Kidney (tissue), 14 donors: Measurements from ENCODE around the gene CABS1. TPM values are rescaled to one million over a fixed set of nuclear protein-coding genes. Genes with fewer than 3 reads are reported as not detected.

Experiments used
- DNase-seq, 5 donors: peaks; one replicate each; pipeline ENCODE4 v3.0.0-alpha.2; 2013 to 2020
- FAIRE-seq: peaks from 2 replicates; lab custom pipeline; 2012; peaks lifted over from hg19 to GRCh38; lab: Jason Lieb, UNC
- H3K27ac ChIP-seq, 2 donors: one replicate each; pipeline ENCODE4 v1.7.0; 2013; ENCODE audit warnings: low read depth in 2 of 2, low read length in 2 of 2, inconsistent platforms in 1 of 2
- H3K27me3 ChIP-seq: one replicate; pipeline ENCODE4 v1.7.1; 2013; ENCODE audit warnings: low read length, inconsistent platforms; ENCODE audit not compliant: control insufficient read depth, insufficient read depth
- H3K36me3 ChIP-seq, 3 donors: one replicate each; pipeline versions ENCODE4 v1.7.0 to v1.7.1; 2013; ENCODE audit warnings: low read length in 3 of 3, control low read depth in 1 of 3, inconsistent platforms in 1 of 3; ENCODE audit not compliant: insufficient read depth in 3 of 3, control insufficient read depth in 2 of 3
- H3K4me1 ChIP-seq, 3 donors: one replicate each; pipeline versions ENCODE4 v1.7.0 to v1.7.1; 2013; ENCODE audit warnings: low read length in 3 of 3, inconsistent platforms in 1 of 3, low read depth in 1 of 3; ENCODE audit not compliant: control insufficient read depth in 2 of 3, insufficient read depth in 2 of 3
- H3K4me3 ChIP-seq, 3 donors: one replicate each; pipeline versions ENCODE4 v1.7.0 to v1.8.1; 2013; ENCODE audit warnings: low read length in 3 of 3, control low read depth in 1 of 3, inconsistent platforms in 1 of 3
- H3K9ac ChIP-seq, 3 donors: one replicate each; pipeline versions ENCODE4 v1.7.0 to v1.7.1; 2013; ENCODE audit warnings: low read length in 3 of 3, control low read depth in 1 of 3, inconsistent platforms in 1 of 3
- H3K9me3 ChIP-seq, 3 donors: one replicate each; pipeline versions ENCODE4 v1.7.0 to v1.7.1; 2013; ENCODE audit warnings: low read length in 3 of 3, control low read depth in 1 of 3, inconsistent platforms in 1 of 3; ENCODE audit not compliant: control insufficient read depth in 2 of 3, insufficient read depth in 1 of 3
- intact Hi-C: fragments of 100-400 bp; cut with DNase I; formaldehyde crosslinking; loops from one replicate; pipeline ENCODE4 v1.11.1; 2022
- polyA plus RNA-seq: library from polyadenylated mRNA; stranded (reverse); fragments of 350-450 nt; fragmentation: Illumina TruSeq; extraction: RNeasy Lipid Tissue Mini Kit (QIAGEN cat#74804); gene quantifications from one replicate; pipeline ENCODE4 v1.2.3, GENCODE V29; 2014; ENCODE audit warnings: low read depth, low replicate concordance; ENCODE audit not compliant: insufficient read depth
- total RNA-seq: library from RNA; stranded (reverse); fragmentation: NEBNext Ultra II Directional; extraction: Animal tissue kit (Norgen Biotek cat#: 25700); gene quantifications from one replicate; pipeline ENCODE4 v1.2.1, GENCODE V29; 2021
- TF ChIP-seq, protein P1 (sequence below): IDR thresholded peaks from 3 replicates; pipeline ENCODE4 v1.5.1; 2012; ENCODE audit warnings: mild to moderate bottlenecking, moderate library complexity, borderline replicate concordance; ENCODE audit not compliant: insufficient read depth; ENCODE audit errors: extremely low read depth
- donor health status: control.
- donor health status: control.
- donor health status: control.
- donor health status: control.
- donor health status: control.
- donor health status: DM: yes; HTN: yes; CAD: no.
- donor health status: Normal renal cell carcinoma (clear cell type).

The CABS1 gene
- total and polyA plus RNA-seq, 2 donors from 2014 or later, result not detected

- H3K27me3 ChIP-seq, result no peaks in the 10 kb centered on the region
- DNase-seq (peak in 1 of 5 donors; percentile 5), FAIRE-seq (no peak)
- TF ChIP-seq, protein P1, sequence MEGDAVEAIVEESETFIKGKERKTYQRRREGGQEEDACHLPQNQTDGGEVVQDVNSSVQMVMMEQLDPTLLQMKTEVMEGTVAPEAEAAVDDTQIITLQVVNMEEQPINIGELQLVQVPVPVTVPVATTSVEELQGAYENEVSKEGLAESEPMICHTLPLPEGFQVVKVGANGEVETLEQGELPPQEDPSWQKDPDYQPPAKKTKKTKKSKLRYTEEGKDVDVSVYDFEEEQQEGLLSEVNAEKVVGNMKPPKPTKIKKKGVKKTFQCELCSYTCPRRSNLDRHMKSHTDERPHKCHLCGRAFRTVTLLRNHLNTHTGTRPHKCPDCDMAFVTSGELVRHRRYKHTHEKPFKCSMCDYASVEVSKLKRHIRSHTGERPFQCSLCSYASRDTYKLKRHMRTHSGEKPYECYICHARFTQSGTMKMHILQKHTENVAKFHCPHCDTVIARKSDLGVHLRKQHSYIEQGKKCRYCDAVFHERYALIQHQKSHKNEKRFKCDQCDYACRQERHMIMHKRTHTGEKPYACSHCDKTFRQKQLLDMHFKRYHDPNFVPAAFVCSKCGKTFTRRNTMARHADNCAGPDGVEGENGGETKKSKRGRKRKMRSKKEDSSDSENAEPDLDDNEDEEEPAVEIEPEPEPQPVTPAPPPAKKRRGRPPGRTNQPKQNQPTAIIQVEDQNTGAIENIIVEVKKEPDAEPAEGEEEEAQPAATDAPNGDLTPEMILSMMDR, result no peak
- no peak overlapping the region for H3K9ac ChIP-seq
- intact Hi-C loops, result no loop called here
- no peak overlapping the region for H3K27ac ChIP-seq
- no peaks in the 10 kb centered on the region for H3K4me1 ChIP-seq
- no peaks in the 10 kb centered on the region for H3K36me3 ChIP-seq
- H3K4me3 ChIP-seq, result no peak overlapping the region
- H3K9me3 ChIP-seq, result no peaks in the 10 kb centered on the region
Observed at GRCh38 chr4:70356185-70356584, 21.4 kb downstream of the CABS1 start.

DNA sequence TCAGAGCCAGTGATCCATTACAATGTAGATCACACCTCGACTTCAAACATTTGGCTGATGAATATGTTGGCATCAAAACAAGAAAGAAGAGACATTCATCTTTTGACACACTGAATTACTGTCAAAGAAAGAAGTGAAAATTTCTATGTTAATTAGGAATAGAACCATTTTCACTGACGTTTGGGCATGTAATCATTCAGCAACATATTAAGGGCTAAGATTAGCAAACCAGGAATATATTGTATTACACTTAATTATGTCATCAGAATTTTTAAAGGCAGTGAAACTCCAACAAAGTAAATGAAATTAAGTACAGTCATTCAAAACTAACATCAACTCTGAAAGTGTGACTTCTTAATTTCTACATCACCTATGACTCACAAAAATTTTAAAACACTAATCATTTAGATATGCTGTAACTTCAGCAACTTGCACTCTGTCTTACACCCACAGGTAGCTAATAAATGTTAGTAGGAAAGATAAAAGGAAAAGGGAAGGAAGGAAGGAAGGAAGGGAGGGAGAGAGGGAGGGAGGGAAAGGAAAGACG is 24.4 kb downstream of the CABS1 start:
- intact Hi-C loops, result no loop called here

DNA sequence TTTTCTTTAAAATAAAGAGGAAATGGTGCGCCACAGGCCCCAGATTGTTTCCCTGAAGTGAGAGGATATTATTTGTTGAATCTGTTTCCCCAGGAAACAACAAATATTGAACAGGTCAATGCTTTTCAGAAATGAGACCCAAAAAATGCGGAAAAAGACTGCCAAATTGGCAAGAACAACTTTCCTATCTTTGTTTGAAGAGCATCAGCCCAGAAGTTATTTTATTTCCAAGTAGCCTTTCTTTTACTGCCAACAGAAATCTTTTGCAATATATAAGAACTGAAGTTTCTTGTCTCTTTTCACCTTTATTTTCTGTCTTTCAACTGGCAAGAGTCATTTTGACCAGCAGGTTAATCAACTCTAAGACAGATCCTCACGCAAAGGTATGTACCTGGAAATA is 25.7 kb downstream of the CABS1 start, which contains the start of gene SMR3A:
SMR3A (plus strand) TSS at position 301 of the 400 bp plus-strand sequence. CDS start 1,356 bp downstream, outside the sequence.
- Histone ChIP-seq H3K4me3 (no peak within 1 kb of the TSS), H3K4me1 (no peaks in the 10 kb centered on the region), H3K27ac (no peak within 1 kb of the TSS), H3K9me3 (no peaks in the 10 kb centered on the region), H3K36me3 (no peaks in the 10 kb centered on the region), H3K27me3 (no peaks in the 10 kb centered on the region), H3K9ac (no peak within 1 kb of the TSS)
- intact Hi-C loops, result no loop called here
- DNase-seq (no peak), FAIRE-seq (no peak)
- TF ChIP-seq, protein P1, result no peak

More for the DNA sequence above, 24.4 kb downstream of the CABS1 start:
- Histone ChIP-seq H3K4me1 (no peaks in the 10 kb centered on the region), H3K27ac (no peak overlapping the region), H3K9me3 (no peaks in the 10 kb centered on the region), H3K27me3 (no peaks in the 10 kb centered on the region), H3K4me3 (no peak overlapping the region), H3K36me3 (no peaks in the 10 kb centered on the region), H3K9ac (no peak overlapping the region)
- TF ChIP-seq, protein P1, result no peak
- no peak for FAIRE-seq
- DNase-seq, result no peak

- TF ChIP-seq, protein P1, result no peak
- Histone ChIP-seq H3K9ac (no peak overlapping the region), H3K4me3 (no peak overlapping the region), H3K4me1 (no peaks in the 10 kb centered on the region), H3K27ac (no peak overlapping the region), H3K27me3 (no peaks in the 10 kb centered on the region), H3K9me3 (no peaks in the 10 kb centered on the region), H3K36me3 (no peaks in the 10 kb centered on the region)
- FAIRE-seq (no peak), DNase-seq (no peak)
- intact Hi-C loops, result no loop called here
Observed at GRCh38 chr4:70364002-70364401, 29.2 kb downstream of the CABS1 start.
